NCI-H82 treated with DMSO at 0.1 percent for 48 hours (cell line): ENCODE data around the gene SH3GLB1.
"Not testable (repeated sequence)": the region's sequence is repeated elsewhere in the genome, so short reads cannot be mapped to it uniquely, and the experiment has no call there.

ENCODE experiments used
- DNase-seq: peaks from one replicate; lab custom pipeline; 2025; ENCODE audit not compliant: unreplicated experiment; lab: John Stamatoyannopoulos, UW

The SH3GLB1 gene

DNA sequence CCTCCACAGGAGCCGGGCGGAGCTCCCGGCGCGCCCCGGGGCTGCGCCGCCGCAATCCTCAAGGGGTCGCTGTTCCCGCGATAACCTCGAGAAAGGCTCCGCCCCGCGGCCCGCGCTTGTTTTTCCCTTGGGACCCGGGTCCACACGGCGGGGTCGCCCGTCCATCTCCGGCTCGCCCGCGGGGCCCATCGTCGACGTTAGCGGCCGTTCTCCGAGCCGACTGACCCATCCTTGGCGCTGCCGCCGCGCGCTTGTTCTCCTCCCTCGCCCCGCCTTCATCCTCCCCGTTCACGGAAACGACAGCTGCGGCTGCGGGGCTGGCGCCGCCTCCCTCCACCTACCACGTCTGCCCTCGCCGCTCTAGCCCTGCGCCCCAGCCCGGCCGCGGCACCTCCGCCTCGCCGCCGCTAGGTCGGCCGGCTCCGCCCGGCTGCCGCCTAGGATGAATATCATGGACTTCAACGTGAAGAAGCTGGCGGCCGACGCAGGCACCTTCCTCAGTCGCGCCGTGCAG is at the start of gene SH3GLB1:
SH3GLB1 (plus strand) TSS at position 119 of the 514 bp plus-strand sequence; CDS start at position 443, 324 bp downstream.
- peak; percentile 73 for DNase-seq

DNA sequence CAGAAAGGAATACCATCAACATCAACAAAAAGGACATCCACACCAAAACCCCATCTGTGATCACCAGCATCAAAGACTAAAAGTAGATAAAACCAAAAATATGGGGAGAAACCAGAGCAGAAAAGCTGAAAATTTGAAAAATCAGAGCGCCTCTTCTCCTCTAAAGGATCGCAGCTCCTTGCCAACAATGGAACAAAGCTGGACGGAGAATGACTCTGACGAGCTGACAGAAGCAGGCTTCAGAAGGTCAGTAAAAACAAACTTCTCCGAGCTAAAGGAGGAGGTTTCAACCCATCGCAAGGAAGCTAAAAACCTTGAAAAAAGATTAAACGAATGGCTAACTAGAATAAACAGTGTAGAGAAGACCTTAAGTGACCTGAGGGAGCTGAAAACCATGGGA is 46.0 kb upstream of the SH3GLB1 start:
- DNase-seq = not testable (repeated sequence)

- DNase-seq = no peak
These were observed 38.0 kb upstream of the SH3GLB1 start for GRCh38 chr1:86666368-86666767.

DNA sequence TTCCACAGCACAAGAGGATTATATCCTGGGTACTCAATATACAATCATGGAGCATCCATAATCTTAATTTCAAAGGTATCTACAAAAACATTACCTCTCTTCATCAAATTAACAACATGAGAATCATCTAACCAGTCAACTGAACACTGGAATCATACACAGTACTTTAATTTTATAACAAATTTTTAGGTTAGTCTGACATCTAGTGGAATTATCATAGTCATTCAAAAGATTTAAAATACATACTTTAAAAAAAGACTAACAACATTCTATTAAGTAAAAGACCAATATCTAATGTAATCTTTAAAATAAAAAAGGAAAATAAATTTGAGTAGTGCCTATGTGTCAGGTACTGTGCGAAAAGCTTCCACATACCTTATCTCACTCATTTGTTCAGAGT is 16.8 kb upstream of the SH3GLB1 start:
- no peak for DNase-seq

DNA sequence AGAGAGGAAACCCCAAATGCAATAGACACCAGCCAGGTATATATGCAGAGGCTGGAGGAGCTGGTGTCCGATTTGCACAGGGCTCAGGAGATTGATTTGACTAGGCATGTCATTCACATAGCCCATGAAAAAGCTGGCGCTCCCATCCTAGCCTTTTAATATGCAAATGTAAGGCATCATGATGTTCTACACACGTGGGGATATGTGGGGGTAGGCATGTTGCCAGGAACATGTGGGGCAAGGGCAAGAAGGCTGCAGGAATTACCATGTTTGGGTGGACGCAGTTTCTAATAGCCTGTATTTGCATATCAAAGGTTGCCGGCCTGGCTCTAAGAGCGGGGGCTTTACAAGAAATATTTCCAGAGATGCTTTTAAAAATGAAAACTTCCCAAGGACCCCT is 11.7 kb upstream of the SH3GLB1 start:
- no peak for DNase-seq

- DNase-seq = no peak
These were observed 9.0 kb upstream of the SH3GLB1 start for GRCh38 chr1:86695400-86695799.

GRCh38 chr1:86696522-86696921 is 7.9 kb upstream of the SH3GLB1 start:
- DNase-seq = no peak

- DNase-seq = no peak
These were observed 5.2 kb upstream of the SH3GLB1 start for GRCh38 chr1:86699186-86699585.

- no peak for DNase-seq
These were observed 2.6 kb upstream of the SH3GLB1 start for GRCh38 chr1:86701731-86702130.

DNA sequence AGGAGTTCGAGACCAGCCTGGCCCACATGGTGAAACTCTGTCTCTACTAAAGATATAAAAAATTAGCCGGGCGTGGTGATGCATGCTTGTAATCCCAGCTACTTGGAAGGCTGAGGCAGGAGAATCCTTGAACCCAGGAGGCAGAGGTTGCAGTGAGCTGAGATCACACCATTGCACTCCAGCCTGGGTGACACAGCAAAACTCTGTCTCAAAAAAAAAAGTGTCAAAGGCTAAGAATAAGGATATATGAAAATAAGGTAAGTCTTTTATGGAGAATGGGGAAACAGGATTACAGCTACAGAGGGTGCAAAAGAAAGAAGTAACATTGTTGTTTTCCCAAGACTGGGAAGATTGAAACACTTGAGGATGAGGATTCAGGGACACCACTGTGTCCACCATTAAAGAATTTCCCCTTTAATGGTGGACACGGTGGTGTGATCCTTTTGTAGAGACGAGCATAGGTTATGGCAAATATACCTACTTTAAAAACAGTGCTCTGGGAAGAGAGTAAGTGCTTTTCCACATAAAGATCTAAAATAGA is 1.4 kb upstream of the SH3GLB1 start:
- DNase-seq = not testable (repeated sequence)

DNA sequence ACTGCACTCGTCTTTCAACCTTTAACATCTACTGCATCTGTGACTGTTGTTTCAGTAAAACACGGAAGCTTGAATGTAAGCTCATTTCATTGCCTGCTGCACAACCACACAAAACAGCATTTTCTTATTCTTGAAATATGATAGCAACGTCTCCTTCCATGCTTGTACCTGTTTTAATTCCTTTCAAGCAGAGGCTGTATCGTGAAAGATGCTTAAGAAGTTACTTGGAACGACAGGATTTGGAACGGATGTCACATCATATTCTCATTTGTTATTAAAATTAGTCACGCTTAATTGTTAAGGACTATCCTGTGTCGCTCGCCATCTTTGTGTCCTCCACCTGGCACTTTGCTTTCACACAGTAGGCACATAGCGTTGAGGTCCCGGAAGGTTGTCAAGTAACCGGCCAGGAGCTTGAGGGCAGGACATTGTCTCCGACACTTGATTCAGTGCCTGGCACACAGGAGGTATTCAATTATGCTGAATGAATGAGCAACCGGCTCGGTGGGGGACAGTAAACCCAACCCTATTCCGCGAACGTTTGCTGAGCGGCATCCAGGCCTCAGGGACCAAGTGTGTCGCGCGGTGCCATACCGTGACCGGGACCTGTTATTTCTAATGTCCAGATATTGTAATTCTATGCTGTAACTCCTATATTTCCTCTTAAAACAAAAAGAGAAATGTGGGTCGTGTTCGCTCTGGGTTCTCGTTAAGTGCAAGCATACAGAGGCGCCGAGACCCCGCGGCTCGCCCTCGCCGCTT is 499 bp upstream of the SH3GLB1 start:
- peak; percentile 57 for DNase-seq

DNA sequence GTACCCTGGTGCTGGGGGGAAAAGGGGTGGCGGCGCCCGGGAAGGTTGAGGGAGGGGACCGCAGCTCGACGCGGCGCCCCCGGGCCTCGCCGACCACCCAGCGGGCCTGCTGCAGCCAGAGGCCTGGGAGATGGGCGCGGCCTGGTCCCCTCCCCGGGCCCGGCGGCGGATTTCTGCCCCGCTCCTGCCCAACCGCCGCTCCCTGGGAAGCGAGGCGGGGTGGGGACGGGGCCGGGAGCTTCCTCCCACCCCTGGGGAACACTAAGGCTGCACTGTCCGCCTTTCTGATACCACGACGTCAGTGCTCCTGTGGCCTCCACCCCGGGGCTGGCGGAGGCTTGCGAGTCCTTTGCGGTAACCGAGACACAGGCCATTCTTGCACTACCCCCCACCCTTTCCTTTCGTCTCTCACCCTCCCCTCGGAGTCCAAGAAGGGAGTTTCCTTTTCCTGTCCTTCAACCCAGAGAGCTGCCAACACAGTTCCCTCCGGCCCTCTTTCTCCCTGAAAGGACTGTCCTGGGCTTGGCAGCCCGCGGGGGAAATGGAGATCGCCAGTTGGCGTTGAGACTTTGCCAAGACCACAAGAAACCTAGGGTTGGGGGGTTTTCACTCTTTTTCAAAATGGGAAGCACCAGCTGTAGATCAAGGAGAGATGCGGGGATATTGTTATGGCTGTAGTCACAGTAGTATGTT is 742 bp downstream of the SH3GLB1 start:
- DNase-seq = peak; percentile 9

DNA sequence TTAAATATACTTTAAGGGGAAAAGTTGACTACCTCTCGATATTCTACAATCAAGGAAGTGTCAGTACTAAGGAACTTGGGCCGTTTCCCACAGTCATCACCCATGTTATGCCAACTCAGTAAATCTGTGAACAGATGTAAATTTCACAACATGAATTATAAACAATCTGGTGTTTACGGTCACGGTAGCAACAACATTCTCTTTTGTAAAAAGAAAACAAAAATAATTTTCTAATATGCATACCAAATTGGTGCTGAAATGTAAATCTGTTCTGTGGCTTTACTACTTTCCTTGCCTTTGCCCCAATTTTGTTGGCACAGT is 1.2 kb downstream of the SH3GLB1 start:
- no peak for DNase-seq

GRCh38 chr1:86706018-86706635 is 1.8 kb downstream of the SH3GLB1 start:
- no peak for DNase-seq

DNA sequence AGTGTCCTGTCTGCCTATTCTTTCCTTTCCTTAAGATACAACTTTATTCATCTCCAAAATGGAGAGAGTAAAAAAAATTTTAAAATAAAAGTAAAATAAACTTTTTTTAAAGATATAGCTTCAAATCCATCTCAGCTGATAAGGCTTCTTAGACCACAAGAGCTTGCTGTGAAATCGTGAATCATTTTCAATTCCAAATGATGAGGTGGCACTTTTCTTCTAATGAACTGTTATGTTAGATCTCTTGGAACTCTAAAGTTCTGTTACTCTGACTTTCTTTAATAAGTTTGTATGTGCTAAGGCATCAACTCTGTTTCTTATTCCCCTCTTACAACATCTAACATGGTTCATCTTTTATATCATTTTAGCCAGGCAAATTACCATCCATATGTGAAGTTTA is 4.5 kb downstream of the SH3GLB1 start:
- DNase-seq = no peak

DNA sequence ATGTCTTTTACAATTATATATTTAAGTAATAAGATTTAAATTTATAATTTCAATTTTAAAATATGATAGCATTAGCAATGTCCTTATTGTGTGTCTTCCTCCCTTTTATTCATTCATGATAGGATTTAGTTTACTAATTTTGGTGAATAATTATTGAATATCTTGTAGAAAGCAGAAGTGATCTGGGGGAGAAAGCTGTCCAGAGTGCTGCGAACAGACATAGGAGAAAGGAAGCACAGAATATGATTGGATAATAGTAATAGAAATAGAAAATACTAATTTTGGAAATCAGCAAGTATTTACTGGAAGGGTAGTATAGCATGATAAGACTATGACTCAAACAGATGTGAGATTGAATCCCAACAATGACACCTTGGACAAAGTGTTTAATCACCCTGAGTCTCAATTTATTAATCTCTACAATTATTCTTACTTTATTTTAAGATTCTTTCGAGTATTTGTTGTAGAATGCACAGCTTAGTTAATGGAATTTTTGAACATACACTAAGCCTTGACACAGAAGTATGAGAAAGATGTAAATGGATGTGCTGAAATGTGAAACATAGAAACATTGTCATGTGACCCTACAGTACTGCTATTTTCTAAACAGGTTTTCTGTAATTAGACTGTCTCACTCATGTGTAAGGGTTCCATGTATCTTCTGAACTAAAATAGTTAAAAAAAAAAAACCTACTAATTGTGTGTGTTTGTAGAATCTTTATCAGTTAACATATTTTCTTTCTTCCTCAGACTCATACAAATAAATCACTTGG is 7.9 kb downstream of the SH3GLB1 start:
- DNase-seq = no peak

DNA sequence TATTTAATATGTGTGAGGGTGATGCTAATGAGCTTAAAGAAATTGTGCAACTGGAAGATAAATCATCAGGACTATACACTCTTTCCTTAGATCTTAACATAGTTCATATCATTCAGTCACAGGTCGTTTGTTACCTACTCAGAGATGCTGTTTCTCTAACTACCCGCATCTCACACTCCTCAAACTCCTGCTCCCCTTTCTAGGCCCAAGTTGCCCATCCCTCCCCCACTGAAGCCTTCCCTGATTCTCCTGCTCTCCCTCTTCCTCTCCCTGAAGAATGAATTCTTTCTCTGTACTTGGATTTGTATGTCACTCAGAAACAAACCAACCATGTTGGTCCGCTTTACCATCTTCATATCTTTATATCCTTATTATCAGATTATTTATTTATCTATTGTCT is 9.1 kb downstream of the SH3GLB1 start:
- no peak for DNase-seq

DNA sequence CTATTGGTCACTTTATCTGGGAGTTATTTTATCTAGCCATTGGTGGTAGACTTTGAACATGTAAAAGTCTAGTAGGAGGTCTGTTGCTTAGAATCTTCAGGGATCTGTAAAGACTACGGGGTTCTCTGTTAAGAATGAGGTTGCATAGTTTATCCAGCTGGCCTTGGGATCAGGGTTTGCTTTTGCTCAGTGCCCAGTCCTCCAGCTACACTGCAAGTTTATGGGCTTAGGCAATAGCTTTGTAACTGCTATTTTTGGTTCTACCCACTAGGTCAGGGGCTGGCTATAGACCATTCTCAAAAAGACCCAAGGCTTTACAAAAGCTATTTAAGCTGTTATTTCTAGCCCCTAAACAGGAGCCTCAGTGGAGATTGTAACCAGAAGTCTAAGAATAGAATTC is 9.8 kb downstream of the SH3GLB1 start:
- no peak for DNase-seq

GRCh38 chr1:86714561-86715244 is 10.3 kb downstream of the SH3GLB1 start:
- no peak for DNase-seq

- DNase-seq = no peak
These were observed 14.4 kb downstream of the SH3GLB1 start for GRCh38 chr1:86718786-86719185.
